OCI-LY3 (cell line): ENCODE measurements around the gene C1QL2.

Source experiments
- EZH2phosphoT487 ChIP-seq: fragments of 200-600 bp; shearing (Covaris generic); IDR thresholded peaks from 2 replicates; pipeline ENCODE4 v1.6.1; 2018; ENCODE audit warnings: antibody characterized with exemption, mixed run types, low read depth
- TF ChIP-seq, protein P1 (sequence below): fragments of 200-600, 300-600 bp; sonication (generic); IDR thresholded peaks from 2 replicates; pipeline ENCODE4 v1.5.1; 2014; ENCODE audit warnings: antibody characterized with exemption, low read length, low read depth

- TF ChIP-seq, protein P1, sequence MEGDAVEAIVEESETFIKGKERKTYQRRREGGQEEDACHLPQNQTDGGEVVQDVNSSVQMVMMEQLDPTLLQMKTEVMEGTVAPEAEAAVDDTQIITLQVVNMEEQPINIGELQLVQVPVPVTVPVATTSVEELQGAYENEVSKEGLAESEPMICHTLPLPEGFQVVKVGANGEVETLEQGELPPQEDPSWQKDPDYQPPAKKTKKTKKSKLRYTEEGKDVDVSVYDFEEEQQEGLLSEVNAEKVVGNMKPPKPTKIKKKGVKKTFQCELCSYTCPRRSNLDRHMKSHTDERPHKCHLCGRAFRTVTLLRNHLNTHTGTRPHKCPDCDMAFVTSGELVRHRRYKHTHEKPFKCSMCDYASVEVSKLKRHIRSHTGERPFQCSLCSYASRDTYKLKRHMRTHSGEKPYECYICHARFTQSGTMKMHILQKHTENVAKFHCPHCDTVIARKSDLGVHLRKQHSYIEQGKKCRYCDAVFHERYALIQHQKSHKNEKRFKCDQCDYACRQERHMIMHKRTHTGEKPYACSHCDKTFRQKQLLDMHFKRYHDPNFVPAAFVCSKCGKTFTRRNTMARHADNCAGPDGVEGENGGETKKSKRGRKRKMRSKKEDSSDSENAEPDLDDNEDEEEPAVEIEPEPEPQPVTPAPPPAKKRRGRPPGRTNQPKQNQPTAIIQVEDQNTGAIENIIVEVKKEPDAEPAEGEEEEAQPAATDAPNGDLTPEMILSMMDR: no peak
- TF ChIP-seq EZH2phosphoT487: no peak
Measured at GRCh38 chr2:119192893-119193292, 34.3 kb upstream of the C1QL2 start.
